Measurements from ENCODE around the gene MYL2.

DNA sequence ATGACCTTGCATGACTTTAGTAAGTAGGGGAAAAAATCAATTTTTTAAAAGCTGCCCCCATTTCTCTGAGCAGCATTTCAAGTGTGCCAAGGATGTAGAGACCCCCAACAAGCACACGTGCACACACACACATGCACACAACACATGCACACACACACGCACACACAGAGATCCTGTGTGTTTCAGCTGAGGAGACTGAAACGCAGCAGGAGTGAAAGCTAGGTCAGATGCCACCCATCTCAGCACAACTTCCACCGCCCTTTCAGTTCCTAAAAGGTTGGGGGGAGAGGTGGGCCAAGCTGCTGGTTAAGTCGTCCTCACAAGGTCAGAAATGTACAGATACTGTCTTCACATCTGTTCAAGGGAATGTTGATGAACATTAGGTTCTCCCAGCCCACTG is 13.9 kb downstream of the MYL2 start:
- TF ChIP-seq, protein P1, sequence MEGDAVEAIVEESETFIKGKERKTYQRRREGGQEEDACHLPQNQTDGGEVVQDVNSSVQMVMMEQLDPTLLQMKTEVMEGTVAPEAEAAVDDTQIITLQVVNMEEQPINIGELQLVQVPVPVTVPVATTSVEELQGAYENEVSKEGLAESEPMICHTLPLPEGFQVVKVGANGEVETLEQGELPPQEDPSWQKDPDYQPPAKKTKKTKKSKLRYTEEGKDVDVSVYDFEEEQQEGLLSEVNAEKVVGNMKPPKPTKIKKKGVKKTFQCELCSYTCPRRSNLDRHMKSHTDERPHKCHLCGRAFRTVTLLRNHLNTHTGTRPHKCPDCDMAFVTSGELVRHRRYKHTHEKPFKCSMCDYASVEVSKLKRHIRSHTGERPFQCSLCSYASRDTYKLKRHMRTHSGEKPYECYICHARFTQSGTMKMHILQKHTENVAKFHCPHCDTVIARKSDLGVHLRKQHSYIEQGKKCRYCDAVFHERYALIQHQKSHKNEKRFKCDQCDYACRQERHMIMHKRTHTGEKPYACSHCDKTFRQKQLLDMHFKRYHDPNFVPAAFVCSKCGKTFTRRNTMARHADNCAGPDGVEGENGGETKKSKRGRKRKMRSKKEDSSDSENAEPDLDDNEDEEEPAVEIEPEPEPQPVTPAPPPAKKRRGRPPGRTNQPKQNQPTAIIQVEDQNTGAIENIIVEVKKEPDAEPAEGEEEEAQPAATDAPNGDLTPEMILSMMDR (IDR thresholded peaks at IDR 0.05): no peak
- TF ChIP-seq POLR2A (IDR thresholded peaks at IDR 0.05): no peak
